ENCODE data around the gene MYH7B. TPM values are rescaled to one million over a fixed set of nuclear protein-coding genes. Genes with fewer than 3 reads are reported as not detected.
A peak's percentile ranks its signal among the peaks of the same experiment; 100 is the strongest.

MYH7B gene
- total RNA-seq, 2 experiments from 2014 or later = 0.23 to 0.40 TPM

GRCh38 chr20:34925981-34926380, 29.7 kb upstream of the MYH7B start:
- H3K4me3 Mint-ChIP-seq = no peak overlapping the region
- H3K27me3 Mint-ChIP-seq = no peaks in the 10 kb centered on the region
- DNase-seq (no peak), ATAC-seq (no peak)
- intact Hi-C loops (cut with DNase I, micrococcal nuclease) = no loop called here
- H3K36me3 Mint-ChIP-seq (ENCODE audit: low read depth) = peaks cover 22% of the 10 kb centered on the region
- H3K4me1 Mint-ChIP-seq = peaks cover 8% of the 10 kb centered on the region
- H3K27ac Mint-ChIP-seq = no peak overlapping the region
- ChIA-PET POLR2A (no interaction called here), CTCF (no interaction called here)
- H3K9me3 Mint-ChIP-seq (ENCODE audit: low read depth) = no peaks in the 10 kb centered on the region

- intact Hi-C loops (cut with DNase I, micrococcal nuclease) = no loop called here
- ATAC-seq (no peak), DNase-seq (no peak)
- Mint-ChIP-seq H3K4me3 (no peak overlapping the region), H3K36me3 (ENCODE audit: low read depth) (peaks cover 22% of the 10 kb centered on the region), H3K9me3 (ENCODE audit: low read depth) (no peaks in the 10 kb centered on the region), H3K27me3 (no peaks in the 10 kb centered on the region), H3K27ac (peak overlapping the region; percentile 53), H3K4me1 (peaks cover 4% of the 10 kb centered on the region)
- POLR2A ChIA-PET = no interaction called here
- CTCF ChIA-PET = no interaction called here
These were observed 29.1 kb upstream of the MYH7B start for GRCh38 chr20:34926581-34926980.

GRCh38 chr20:34927736-34928135, 27.9 kb upstream of the MYH7B start:
- DNase-seq = no peak
- Mint-ChIP-seq H3K27ac (peak overlapping the region; percentile 17), H3K36me3 (ENCODE audit: low read depth) (peaks cover 22% of the 10 kb centered on the region), H3K4me3 (no peak overlapping the region), H3K27me3 (no peaks in the 10 kb centered on the region), H3K4me1 (peaks cover 3% of the 10 kb centered on the region), H3K9me3 (ENCODE audit: low read depth) (no peaks in the 10 kb centered on the region)
- CTCF ChIA-PET = no interaction called here
- intact Hi-C loops (cut with DNase I, micrococcal nuclease) = no loop called here
- POLR2A ChIA-PET = no interaction called here
- ATAC-seq = no peak

GRCh38 chr20:34928411-34928810, 27.3 kb upstream of the MYH7B start:
- no peak overlapping the region for H3K27ac Mint-ChIP-seq
- peaks cover 3% of the 10 kb centered on the region for H3K4me1 Mint-ChIP-seq
- DNase-seq (no peak), ATAC-seq (no peak)
- H3K27me3 Mint-ChIP-seq = no peaks in the 10 kb centered on the region
- H3K9me3 Mint-ChIP-seq (ENCODE audit: low read depth) = no peaks in the 10 kb centered on the region
- H3K36me3 Mint-ChIP-seq (ENCODE audit: low read depth) = peaks cover 25% of the 10 kb centered on the region
- ChIA-PET CTCF (interaction anchor here (0.7 kb wide), 1 partner anchor 406 kb away, joined by 3 read pairs; no protein-coding TSS in a partner anchor), POLR2A (no interaction called here)
- intact Hi-C loops (cut with DNase I, micrococcal nuclease) = no loop called here
- H3K4me3 Mint-ChIP-seq = no peak overlapping the region

- intact Hi-C loops (cut with DNase I, micrococcal nuclease) = no loop called here
- POLR2A ChIA-PET = no interaction called here
These were observed 23.9 kb upstream of the MYH7B start for GRCh38 chr20:34931771-34932170.

GRCh38 chr20:34938466-34939163, 17.1 kb upstream of the MYH7B start:
- intact Hi-C loops (cut with DNase I, micrococcal nuclease) = no loop called here
- ATAC-seq = no peak
- no peak overlapping the region for H3K4me3 Mint-ChIP-seq
- H3K27ac Mint-ChIP-seq = no peak overlapping the region
- ChIA-PET POLR2A (no interaction called here), CTCF (no interaction called here)
- no peaks in the 10 kb centered on the region for H3K27me3 Mint-ChIP-seq
- peaks cover 32% of the 10 kb centered on the region for H3K36me3 Mint-ChIP-seq (ENCODE audit: low read depth)
- no peaks in the 10 kb centered on the region for H3K4me1 Mint-ChIP-seq
- no peaks in the 10 kb centered on the region for H3K9me3 Mint-ChIP-seq (ENCODE audit: low read depth)
- no peak for DNase-seq

More at GRCh38 chr20:34931771-34932170, 23.9 kb upstream of the MYH7B start:
- DNase-seq (no peak), ATAC-seq (no peak)
- H3K9me3 Mint-ChIP-seq (ENCODE audit: low read depth) = no peaks in the 10 kb centered on the region
- CTCF ChIA-PET = interaction anchor here (0.6 to 1.0 kb wide), 3 partner anchors 9 to 235 kb away, joined by 3 read pairs; no protein-coding TSS in a partner anchor
- peaks cover 28% of the 10 kb centered on the region for H3K36me3 Mint-ChIP-seq (ENCODE audit: low read depth)
- no peaks in the 10 kb centered on the region for H3K4me1 Mint-ChIP-seq
- no peak overlapping the region for H3K27ac Mint-ChIP-seq
- H3K4me3 Mint-ChIP-seq = no peak overlapping the region
- no peaks in the 10 kb centered on the region for H3K27me3 Mint-ChIP-seq

GRCh38 chr20:34940081-34940481, 15.6 kb upstream of the MYH7B start:
- peaks cover 3% of the 10 kb centered on the region for H3K4me1 Mint-ChIP-seq
- no peak overlapping the region for H3K27ac Mint-ChIP-seq
- H3K4me3 Mint-ChIP-seq = no peak overlapping the region
- intact Hi-C loops (cut with DNase I, micrococcal nuclease) = no loop called here
- no peaks in the 10 kb centered on the region for H3K27me3 Mint-ChIP-seq
- ChIA-PET CTCF (interaction anchor here (0.6 to 1.9 kb wide), 3 partner anchors 34 to 482 kb away, joined by 3 to 5 read pairs (median 3); no protein-coding TSS in a partner anchor), POLR2A (no interaction called here)
- no peak for ATAC-seq
- DNase-seq = no peak
- H3K9me3 Mint-ChIP-seq (ENCODE audit: low read depth) = no peaks in the 10 kb centered on the region
- peaks cover 33% of the 10 kb centered on the region for H3K36me3 Mint-ChIP-seq (ENCODE audit: low read depth)

- DNase-seq (no peak), ATAC-seq (peak; percentile 23)
- Mint-ChIP-seq H3K4me1 (peaks cover 3% of the 10 kb centered on the region), H3K27me3 (no peaks in the 10 kb centered on the region), H3K36me3 (ENCODE audit: low read depth) (peaks cover 39% of the 10 kb centered on the region), H3K27ac (no peak overlapping the region), H3K9me3 (ENCODE audit: low read depth) (no peaks in the 10 kb centered on the region), H3K4me3 (no peak overlapping the region)
- intact Hi-C loops (cut with DNase I, micrococcal nuclease) = no loop called here
- ChIA-PET POLR2A (no interaction called here), CTCF (interaction anchor here (0.6 to 1.9 kb wide), 4 partner anchors 9 to 153 kb away, joined by 3 to 5 read pairs (median 4); no protein-coding TSS in a partner anchor)
These were observed 14.4 kb upstream of the MYH7B start for GRCh38 chr20:34941226-34941625.

- ChIA-PET POLR2A (no interaction called here), CTCF (interaction anchor here (1.4 kb wide), 1 partner anchor 56 kb away, joined by 4 read pairs; no protein-coding TSS in a partner anchor)
These were observed 13.4 kb upstream of the MYH7B start for GRCh38 chr20:34942301-34942700.

GRCh38 chr20:34943808-34944567, 11.7 kb upstream of the MYH7B start:
- intact Hi-C loops (cut with DNase I, micrococcal nuclease) = no loop called here
- Mint-ChIP-seq H3K27ac (peak overlapping the region; percentile 37), H3K4me3 (no peak overlapping the region), H3K27me3 (no peaks in the 10 kb centered on the region), H3K4me1 (peaks cover 3% of the 10 kb centered on the region), H3K36me3 (ENCODE audit: low read depth) (peaks cover 31% of the 10 kb centered on the region), H3K9me3 (ENCODE audit: low read depth) (no peaks in the 10 kb centered on the region)
- ChIA-PET POLR2A (no interaction called here), CTCF (interaction anchor here (0.5 to 1.1 kb wide), 2 partner anchors 15 to 18 kb away, joined by 3 read pairs; no protein-coding TSS in a partner anchor)
- no peak for ATAC-seq
- no peak for DNase-seq

More at GRCh38 chr20:34942301-34942700, 13.4 kb upstream of the MYH7B start:
- Mint-ChIP-seq H3K36me3 (ENCODE audit: low read depth) (peaks cover 34% of the 10 kb centered on the region), H3K27me3 (no peaks in the 10 kb centered on the region), H3K27ac (no peak overlapping the region), H3K4me3 (no peak overlapping the region), H3K4me1 (peaks cover 3% of the 10 kb centered on the region), H3K9me3 (ENCODE audit: low read depth) (no peaks in the 10 kb centered on the region)
- ATAC-seq = no peak
- no peak for DNase-seq
- intact Hi-C loops (cut with DNase I, micrococcal nuclease) = no loop called here

GRCh38 chr20:34945315-34946077, 10.2 kb upstream of the MYH7B start:
- ChIA-PET CTCF (interaction anchor here (0.7 to 1.2 kb wide), 3 partner anchors 71 to 113 kb away, joined by 3 read pairs; partner anchors contain the start of gene GGT7), POLR2A (no interaction called here)
- H3K27me3 Mint-ChIP-seq = no peaks in the 10 kb centered on the region
- peaks cover 3% of the 10 kb centered on the region for H3K4me1 Mint-ChIP-seq
- no peak overlapping the region for H3K27ac Mint-ChIP-seq
- no peak for DNase-seq
- no peak overlapping the region for H3K4me3 Mint-ChIP-seq
- peaks cover 36% of the 10 kb centered on the region for H3K36me3 Mint-ChIP-seq (ENCODE audit: low read depth)
- ATAC-seq = no peak
- intact Hi-C loops (cut with DNase I, micrococcal nuclease) = no loop called here
- H3K9me3 Mint-ChIP-seq (ENCODE audit: low read depth) = no peaks in the 10 kb centered on the region
